UCSD-AML1 (cell line): ENCODE results near the gene FBN2.
"Not testable (repeated sequence)": the region's sequence is repeated elsewhere in the genome, so short reads cannot be mapped to it uniquely, and the experiment has no call there.

ENCODE experiments used
- DNase-seq: peaks from one replicate; lab custom pipeline; 2025; ENCODE audit not compliant: unreplicated experiment; lab: John Stamatoyannopoulos, UW

FBN2 gene

DNA sequence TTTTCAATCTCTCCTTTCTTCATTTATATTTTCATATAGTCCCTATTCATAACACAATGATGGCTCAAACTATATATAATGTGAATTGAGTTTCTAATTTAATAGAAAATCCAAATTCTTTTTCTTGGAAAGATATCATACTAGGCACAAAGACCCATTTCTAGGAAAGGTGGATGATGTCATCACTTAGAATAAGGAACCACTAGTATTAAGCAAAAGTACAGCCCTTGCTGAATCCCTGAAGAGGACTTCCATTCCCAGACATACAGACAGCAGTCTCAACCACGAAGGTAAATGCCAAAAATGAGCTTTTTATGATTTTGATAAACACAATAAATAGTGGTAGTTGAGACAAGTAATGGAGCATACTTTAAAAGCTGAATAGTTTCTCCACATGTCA, 210.0 kb downstream of the FBN2 start:
- no peak for DNase-seq

DNA sequence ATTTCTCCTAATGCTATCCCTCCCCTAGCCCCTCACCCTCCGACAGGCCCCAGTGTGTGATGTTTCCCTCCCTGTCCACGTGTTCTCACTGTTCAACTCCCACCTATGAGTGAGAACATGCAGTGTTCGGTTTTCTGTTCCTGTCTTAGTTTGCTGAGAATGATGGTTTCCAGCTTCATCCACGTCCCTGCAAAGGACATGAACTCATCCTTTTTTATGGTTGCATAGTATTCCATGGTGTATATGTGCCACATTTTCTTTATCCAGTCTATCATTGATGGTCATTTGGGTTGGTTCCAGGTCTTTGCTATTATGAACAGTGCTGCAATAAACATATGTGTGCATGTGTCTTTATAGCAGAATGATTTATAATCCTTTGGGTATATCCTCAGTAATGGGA, 216.6 kb downstream of the FBN2 start:
- not testable (repeated sequence) for DNase-seq

DNA sequence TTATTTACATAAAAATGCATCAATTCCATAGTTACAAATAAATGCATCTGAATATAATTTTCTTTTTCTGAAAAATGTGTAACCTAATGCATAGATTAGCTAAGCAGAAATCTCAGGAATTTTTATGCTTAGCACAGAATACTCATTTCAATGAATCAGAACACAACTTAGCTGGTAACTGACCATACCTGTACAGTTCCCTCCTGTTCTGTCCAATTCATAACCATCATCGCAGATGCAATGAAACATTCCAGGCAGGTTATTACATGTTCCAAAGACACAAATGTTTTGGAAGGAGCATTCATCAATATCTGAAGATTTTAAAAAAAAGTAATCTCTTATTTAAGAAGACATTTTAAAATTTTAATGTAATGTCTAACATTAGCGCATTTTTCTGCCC, 219.4 kb downstream of the FBN2 start:
- no peak for DNase-seq

DNA sequence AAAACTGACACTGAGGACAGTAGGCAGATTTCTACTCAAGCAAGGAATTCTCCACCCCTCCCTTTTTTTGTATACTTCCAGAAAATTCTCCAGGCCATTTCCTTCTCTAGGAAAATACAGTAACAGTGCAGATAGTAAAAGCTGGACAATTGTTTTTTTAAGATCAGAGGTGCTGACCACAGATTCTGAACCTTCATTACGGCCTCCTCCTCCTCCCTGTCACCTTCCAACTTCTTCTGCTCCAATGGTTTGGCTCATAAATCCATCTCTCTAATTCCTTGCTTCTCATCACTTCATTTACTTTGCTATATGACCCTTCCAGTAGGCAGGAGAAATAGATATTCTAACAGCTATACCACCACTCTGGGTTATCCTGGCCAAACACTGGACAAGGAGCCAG, 220.6 kb downstream of the FBN2 start:
- DNase-seq, result no peak

DNA sequence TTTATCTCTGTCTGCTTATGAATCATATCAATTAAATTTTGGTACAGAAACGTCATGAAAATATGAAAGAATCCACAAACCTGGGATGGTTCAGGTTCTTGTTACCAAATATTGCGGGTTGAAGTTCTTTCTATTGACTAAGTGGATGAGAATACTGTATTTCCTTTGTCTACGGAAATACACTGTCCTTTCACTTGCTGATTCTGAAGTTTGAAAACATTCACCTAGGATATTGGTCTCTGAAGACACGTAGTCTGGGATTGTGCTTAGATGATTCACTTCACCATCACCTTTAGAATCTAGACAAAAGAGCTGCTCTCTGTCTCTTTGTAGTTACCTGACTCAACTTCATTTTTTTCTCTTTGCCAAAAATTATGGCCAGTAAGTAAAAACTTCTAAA, 222.4 kb downstream of the FBN2 start:
- no peak for DNase-seq

DNA sequence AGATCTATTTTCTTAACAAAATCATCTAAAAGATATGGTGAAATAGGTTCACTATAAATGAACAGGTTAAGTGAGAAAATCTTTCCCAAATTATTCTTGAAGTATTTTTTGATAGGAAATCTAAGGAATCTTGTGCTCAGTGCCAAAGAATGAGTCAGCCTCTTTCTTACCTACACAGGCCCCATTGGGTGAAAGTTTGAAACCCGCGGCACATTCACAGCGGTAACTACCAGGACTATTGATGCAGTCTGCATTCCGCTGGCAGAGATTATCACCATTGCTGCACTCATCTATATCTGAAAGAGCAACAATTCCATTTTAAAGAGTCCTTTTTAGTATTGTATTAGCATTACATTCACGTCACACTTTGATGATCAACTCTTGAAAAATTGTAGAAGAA, 232.7 kb downstream of the FBN2 start:
- no peak for DNase-seq

DNA sequence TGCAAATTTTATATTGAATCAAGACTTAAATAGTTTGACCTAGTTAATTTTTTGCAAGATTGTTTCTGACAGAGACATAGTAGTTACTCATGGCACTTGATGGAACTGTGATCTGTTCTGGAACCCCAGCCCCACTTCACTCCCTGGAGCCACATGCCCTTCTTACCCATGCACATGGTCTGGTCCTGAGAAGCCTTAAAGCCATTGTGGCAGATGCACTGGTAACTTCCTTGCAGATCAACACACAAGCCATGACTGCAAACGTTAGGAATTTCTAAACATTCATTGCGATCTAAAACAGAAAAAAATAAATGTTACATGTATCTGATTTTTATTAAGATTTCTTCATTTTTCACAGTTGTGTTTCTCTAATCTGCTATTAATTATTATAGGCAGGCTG, 233.3 kb downstream of the FBN2 start:
- DNase-seq, result no peak

DNA sequence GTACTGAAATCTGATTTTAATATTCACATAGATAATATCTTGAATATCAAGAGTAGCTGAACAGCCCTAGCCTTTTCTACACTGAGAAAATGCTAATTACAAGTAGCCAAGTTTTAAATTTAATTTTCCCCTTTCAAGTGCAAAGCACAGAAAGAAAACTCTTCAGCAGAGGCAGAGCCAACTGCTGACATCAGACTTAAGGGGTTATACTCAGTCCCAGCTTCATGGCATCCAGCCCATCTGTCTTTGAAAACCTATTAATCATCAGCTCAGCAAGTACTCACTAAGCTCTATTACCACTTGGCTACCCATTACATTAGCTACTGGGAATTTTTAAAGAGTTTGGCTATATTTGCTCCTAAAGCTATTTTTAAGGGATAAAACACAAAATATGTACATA, 234.0 kb downstream of the FBN2 start:
- no peak for DNase-seq

DNA sequence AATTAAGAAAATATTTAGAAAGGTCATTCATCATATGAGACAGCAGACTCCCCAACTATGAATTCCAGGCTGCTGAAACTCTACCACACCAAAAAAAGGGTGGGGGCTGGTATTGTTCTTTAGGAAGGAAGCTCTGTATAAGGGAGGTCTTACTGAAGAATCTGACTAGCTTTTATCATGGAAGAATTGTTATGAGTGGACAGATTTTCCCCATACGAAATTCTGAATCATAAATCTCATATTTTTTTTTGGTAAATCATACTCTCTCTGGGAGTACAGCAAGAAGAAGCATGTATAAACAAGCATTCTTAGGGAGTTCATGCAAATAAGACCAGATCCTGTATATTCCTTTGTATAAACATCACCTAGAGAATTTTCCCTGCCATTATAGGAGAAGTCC, 234.5 kb downstream of the FBN2 start:
- no peak for DNase-seq

DNA sequence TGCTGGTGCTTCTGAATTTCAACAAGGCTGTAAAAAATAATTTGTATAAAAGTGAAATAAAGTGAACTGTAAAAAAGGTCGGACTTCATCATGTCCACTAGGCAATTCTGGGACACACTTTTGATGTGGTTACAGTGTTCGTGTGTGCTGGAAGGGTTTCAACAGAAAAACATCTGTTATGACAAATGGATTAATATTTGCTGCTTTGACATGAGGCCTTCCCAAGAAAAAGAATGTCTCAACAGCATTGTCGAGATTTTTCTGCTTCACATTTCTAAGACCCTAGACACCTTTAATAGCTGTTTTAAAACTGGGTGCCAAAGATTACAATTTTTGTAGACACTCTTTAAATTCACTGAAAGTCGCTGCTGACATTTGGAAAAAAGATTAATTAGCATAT, 237.9 kb downstream of the FBN2 start:
- DNase-seq, result no peak

DNA sequence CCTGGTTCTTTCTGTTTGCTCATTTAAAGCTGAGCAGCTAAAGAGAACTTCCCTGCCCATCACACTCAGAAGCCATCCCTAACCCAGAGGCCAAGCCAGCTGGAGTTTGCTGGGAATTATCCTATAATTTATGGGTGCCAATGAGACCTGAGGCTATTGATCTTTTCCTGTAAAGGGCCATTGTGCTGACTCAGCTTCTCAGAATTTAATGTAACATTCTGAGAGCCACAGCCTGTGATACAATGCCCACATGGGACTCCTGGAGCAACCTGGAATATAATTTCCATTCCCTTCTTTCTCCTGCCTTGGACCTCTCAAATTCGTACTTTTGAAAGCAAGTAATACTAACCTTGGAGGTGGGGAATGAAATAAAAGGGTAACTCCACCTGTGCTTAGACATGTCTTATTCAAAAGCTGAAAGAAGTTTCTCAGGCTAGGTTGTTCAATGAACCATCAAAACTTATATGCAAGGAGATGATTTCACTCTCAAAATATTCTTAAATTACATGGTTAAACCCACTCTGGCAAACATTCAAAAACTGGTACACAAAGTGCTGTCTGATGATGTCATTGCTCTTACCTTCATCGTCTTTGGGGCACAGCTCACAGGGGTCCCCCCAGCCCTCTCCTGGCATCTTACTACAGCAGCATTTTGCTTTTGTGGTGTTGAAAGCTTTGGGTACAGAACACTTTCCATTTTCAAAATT, 247.7 kb downstream of the FBN2 start:
- no peak for DNase-seq

DNA sequence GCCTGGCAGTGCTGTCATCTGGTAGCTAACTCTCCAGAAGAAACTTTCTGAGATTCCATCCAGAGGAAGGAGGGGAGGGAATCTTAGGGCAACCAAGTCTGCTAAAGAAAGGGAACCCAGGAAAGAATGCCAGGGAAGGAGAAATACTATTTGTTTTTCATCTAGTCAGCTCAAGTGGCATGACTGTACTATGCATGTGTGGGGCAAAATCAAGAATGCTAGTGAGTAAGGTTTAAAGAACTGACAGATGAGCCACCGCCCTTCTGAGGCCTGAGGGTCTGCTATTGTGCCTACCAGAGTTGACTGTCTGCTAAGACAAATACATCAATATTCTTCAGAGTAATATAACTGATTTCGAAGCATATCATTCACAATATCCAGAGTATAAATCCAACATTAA, 250.3 kb downstream of the FBN2 start:
- no peak for DNase-seq

DNA sequence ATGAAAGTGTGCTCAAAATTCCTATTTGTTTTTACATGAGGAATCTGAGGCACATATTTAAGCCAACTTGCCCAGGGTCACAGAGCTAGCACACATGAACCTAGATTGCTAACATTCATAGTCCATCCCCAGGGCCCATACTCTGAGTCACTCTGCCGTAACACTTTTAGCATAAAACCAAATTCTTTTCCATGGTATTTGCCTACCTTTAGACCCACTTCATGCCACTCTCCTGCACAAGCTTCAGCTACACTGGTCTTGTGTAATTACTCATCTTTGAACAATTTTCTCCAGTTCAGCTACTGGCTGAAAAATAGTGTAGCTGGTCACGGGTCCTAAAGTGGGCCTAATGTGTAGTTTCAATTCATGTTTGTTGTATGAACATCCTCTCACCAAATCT, 253.8 kb downstream of the FBN2 start:
- DNase-seq, result no peak

DNA sequence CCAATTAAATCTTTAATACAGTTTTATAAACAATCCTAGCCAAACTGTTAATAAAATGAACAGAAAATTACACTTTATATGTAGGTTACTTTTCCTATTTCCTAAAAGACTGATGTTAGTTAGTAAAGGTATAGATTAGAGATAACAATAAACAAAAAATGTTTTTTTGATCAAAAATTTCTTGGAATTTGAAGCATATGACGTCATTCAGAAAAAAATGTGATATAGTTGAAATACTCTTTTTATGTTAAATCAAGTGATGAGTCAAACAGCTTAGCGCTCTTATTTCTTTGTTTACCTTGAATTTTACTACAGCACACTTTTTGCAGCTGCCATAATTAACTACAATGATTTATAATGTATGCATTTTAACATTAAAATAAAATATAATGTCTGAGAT, 258.7 kb downstream of the FBN2 start:
- DNase-seq, result no peak

DNA sequence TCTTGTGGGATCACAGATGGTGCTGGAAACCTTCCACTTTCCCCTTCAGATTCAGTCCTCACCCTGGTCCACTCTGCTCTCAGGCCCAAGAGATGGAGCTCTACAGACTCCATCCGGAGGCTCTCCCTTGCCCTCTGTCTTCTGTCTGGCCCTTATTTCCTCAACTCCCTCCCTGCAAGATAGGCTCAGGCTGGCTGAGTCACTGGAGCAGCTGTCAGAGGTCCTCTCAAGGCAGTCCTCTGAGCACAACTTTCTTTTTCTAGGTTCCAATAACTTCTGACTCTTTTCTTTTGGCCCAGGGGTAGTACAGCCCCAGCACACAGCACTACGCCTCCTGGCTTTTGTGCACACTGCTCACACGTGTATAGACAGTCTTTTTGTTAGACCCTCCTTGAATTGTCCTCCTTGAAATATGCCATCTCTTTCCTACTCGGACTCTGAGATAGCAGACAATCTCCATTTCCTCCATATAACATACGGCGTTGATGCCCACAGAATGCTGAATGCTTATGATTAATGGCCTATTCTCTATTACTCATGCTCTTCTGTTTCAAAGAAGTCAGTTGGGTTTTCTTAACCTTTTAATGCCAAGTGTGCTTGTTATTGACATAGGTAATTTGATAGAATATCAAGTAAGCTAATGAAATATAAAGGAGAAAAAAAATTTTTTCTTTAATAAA, 261.4 kb downstream of the FBN2 start:
- DNase-seq, result no peak

DNA sequence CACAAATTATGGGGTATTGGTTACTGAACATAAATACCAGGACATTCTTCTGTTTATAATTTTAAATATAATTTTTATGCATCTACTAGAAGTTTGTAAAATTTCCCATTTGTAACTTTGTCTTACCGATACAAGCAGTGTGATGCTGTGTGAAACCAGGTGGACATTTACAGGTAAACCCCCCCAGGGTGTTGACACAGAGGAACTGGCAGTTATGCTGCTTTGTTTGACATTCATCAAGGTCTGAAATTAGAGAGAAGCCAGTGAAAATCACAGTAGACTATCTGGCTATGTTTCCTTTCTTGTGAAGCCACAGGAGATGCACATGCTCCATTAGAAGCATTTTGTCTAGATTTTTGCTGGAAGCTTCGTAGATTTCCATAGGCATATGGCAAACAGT, 263.6 kb downstream of the FBN2 start:
- DNase-seq, result no peak

DNA sequence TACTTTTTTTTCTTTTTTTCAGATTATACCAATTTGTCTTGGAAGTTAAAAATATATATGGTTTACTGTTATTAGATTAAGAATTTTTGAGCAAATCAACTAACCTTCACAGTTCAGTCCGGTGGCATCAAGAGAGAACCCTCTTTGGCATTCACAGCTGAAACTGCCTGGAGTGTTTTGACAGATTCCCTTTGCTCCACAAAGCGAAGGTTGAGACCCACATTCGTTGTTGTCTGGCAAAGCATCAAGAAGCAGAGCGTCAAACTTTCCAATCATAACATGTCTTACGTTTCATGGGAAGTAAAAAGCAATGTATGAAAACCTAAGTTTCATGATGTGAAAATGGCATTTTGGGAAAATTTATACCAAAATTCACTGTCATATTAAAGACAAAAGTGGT, 264.3 kb downstream of the FBN2 start:
- no peak for DNase-seq

DNA sequence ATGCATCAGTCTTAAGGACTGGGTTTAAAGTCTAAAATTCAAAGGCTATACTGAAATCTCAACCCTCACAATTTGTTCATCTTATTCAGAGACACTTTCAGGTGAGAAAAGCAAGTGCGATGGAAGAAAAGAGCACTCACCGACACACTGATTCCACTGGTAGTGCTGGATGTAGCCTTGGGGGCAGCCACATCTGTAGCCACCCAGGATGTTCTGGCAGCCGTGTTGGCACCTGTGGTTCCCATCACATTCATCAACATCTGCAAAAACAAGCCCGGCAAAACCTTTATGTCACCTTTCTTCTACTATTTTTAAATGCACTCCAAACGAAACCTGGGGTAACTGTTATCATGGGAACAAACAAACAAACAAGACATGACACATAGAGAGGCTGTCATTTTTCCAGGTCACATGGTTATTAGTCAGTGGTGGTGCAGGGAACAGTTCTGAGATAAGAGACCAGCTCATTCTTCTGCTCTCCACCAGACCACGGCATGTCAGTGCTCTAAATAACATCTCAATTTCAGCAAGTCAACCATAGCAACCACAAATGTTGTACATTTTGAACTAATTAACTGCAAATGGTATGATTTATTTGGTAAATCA, 266.1 kb downstream of the FBN2 start:
- no peak for DNase-seq

DNA sequence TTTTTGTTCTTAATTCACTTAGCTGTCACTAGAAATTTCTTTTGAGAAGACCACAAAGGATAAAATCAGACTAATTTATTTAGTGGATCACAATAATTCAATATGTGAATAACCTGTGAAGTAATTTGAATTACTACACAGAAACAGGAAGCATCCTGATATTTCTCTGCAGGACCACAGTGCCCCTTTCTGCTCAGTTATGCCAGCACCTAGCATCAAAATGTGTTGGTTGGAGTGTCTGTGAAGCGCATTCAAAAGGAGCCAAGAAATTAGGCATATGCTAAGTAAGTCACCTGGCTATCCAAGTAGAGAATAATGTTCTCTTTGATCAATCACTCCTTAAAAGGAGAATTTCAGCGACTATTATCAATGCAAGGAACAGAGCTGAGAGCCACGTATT, 267.0 kb downstream of the FBN2 start:
- no peak for DNase-seq

DNA sequence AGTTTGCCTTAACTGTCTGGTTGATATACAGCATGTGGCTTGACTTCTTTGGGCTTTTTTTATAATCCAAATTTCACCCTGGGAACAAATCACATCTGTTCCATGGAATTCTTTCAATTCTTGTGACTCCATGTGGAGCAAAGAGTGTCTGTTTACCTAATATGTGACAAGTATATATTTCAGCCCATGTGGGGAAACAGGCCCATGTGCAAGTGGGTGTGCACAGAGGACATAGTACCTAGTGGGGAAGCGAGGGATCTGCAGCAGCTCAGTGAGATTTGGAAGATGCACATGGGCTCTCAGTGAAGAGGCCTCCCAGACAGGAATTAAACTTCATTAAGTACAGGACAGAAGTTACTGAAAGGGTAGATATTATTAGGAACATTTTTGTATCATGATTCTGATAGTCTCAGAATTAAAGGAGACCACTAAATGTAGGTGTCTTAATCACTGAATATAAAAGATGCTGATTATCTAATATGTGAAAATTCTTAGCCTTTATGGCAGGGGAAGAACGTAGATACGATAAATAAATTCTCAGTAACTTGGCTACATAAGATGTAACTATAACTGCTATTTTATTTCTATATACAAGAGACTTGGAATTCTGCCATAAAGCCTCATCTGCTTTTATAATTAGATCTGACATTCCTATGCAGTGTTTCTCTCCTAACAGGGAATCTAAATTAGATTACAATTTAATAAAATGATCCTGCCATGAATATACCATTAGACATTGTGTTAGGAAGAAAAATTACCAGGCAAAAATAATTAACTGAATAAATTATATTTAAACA, 273.3 kb downstream of the FBN2 start:
- DNase-seq, result no peak

DNA sequence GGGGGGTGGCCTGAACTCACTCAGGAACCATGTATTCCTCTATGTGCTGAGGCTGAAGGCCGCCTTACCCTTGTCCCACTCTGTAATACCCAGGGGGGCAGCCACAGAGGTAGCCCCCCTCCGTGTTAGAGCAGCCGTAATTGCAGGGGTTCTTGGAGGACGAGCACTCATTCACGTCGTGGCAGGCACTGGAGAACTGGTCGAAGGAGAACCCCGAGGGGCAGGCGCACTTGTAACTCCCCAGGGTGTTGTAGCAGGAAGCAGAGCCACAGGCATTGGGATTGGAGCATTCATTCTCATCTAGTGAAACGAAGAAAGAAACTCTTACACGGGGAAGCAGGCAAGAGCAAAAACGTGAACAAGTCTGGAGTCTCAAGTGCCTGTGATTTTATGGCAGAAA, 274.7 kb downstream of the FBN2 start:
- DNase-seq, result no peak

DNA sequence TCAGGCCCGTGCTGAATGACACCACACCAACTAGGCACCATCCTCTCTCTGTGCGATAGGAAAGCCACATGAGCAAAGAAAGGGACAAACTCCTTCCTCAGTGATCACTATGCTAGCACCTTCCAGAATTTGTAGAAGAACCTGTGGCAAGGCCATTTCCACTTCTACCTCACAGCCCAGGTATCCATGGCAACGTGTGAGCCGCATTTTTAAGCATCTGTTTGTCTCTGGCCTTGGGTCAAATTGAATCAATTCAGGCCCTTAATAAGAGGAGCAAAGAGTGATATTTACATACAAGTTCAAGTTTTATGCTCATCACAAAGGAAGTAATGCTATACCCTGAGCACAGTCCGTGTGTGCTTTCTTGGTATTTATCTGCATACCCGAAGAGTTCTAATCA, 275.1 kb downstream of the FBN2 start:
- no peak for DNase-seq
